Adrenal gland (tissue), 12 donors: ENCODE data around the gene UCK1. TPM values are rescaled to one million over a fixed set of nuclear protein-coding genes. Genes with fewer than 3 reads are reported as not detected.
A peak's percentile ranks its signal among the peaks of the same experiment; 100 is the strongest.
"Not testable (repeated sequence)": the region's sequence is repeated elsewhere in the genome, so short reads cannot be mapped to it uniquely, and the experiment has no call there.

Experiments used
- DNase-seq, 7 donors: peaks; one replicate each; pipeline ENCODE4 v3.0.0-alpha.2; 2019 to 2020
- H3K27ac ChIP-seq, 5 donors: fragments of 200-600 bp; sonication (generic) in 4 of 5; 1 replicate in 3 of 5; 2 replicates in 2 of 5; pipeline versions ENCODE4 v1.5.1 to v1.8.0; 2016 to 2020; ENCODE audit warnings: mild to moderate bottlenecking in 1 of 5
- H3K27me3 ChIP-seq: fragments of 200-600 bp; 2 replicates; pipeline ENCODE4 v1.8.0; 2021
- H3K36me3 ChIP-seq, 2 donors: fragments of 200-600 bp; replicated peaks in 1 of 2; 1 replicate in 1 of 2; 2 replicates in 1 of 2; pipeline versions ENCODE4 v1.5.1 to v1.8.0; 2018 to 2022
- H3K4me1 ChIP-seq, 2 donors: fragments of 200-600 bp; replicated peaks in 1 of 2; 1 replicate in 1 of 2; 2 replicates in 1 of 2; pipeline versions ENCODE4 v1.5.1 to v1.8.0; 2018 to 2021
- H3K4me3 ChIP-seq, 4 donors: fragments of 200-600 bp; sonication (generic) in 3 of 4; one replicate each; pipeline ENCODE4 v1.5.1; 2016 to 2018
- H3K9me3 ChIP-seq, 3 donors: fragments of 200-600 bp; sonication (generic) in 1 of 3; replicated peaks in 1 of 3; 1 replicate in 2 of 3; 2 replicates in 1 of 3; pipeline versions ENCODE4 v1.5.1 to v1.8.0; 2016 to 2021
- POLR2A ChIP-seq, 2 donors: fragments of 450-650 bp; IDR thresholded peaks; one replicate each; pipeline ENCODE4 v1.6.1; 2017; ENCODE audit warnings: antibody characterized with exemption in 2 of 2, mild to moderate bottlenecking in 2 of 2, moderate library complexity in 1 of 2
- WGBS, 4 donors: extraction: QIAGEN DNeasy Blood & Tissue Kit in 2 of 4; methylation state at CpG; one replicate each; pipeline versions ENCODE4 v1.1.5 to v1.1.7; 2013 to 2017; 5-methylcytosine and 5-hydroxymethylcytosine counted together
- intact Hi-C, 2 donors: fragments of 100-400 bp; cut with DNase I; formaldehyde crosslinking; loops; one replicate each; pipeline versions ENCODE4 v1.14.1 to v1.15.0; 2022 to 2023
- polyA plus RNA-seq, 3 donors: library from polyadenylated mRNA; stranded (reverse); fragments of 200-250 nt in 2 of 3; fragments of 350-450 nt in 1 of 3; fragmentation: Illumina TruSeq in 1 of 3; extraction: RNeasy Lipid Tissue Mini Kit (QIAGEN cat#74804) in 1 of 3; gene quantifications; one replicate each; pipeline ENCODE4 v1.2.3, GENCODE V29; 2013 to 2014
- total RNA-seq, 9 donors: library from RNA; depleted of rRNA in 4 of 9; stranded (reverse); fragments of >200 nt in 4 of 9; fragments of 120-200 nt in 1 of 9; fragmentation: NEBNext Ultra II Directional in 1 of 9; extraction: Animal tissue kit (Norgen Biotek cat#: 25700) in 1 of 9; gene quantifications; one replicate each; pipeline versions ENCODE4 v1.1.0 to v1.2.4, GENCODE V29; 2013 to 2023
- TF ChIP-seq, protein P1 (sequence below), 6 experiments: fragments of 450-650 bp in 4 of 6; fragments of 200-600 bp in 2 of 6; sonication (generic) in 1 of 6; IDR thresholded peaks; 1 replicate in 5 of 6; 2 replicates in 1 of 6; pipeline versions ENCODE4 v1.5.1 to v1.8.0; 2016 to 2021; ENCODE audit warnings: antibody characterized with exemption in 6 of 6, mild to moderate bottlenecking in 2 of 6, moderate library complexity in 1 of 6
- donor health status: healthy with polysubstance abuse.
- donor health status: Bipolar disorder and iron deficiency.
- donor health status: DM: yes; HTN: yes; CAD: no.
- donor health status: DM: no; HTN: no; CAD: no.
- donor health status: DM: no; HTN: no; CAD: no.
- donor health status: DM: yes; HTN: yes; CAD: no.

UCK1 gene
- total and polyA plus RNA-seq, 12 donors = 17.9 to 97.0 (median 34.7) TPM

DNA sequence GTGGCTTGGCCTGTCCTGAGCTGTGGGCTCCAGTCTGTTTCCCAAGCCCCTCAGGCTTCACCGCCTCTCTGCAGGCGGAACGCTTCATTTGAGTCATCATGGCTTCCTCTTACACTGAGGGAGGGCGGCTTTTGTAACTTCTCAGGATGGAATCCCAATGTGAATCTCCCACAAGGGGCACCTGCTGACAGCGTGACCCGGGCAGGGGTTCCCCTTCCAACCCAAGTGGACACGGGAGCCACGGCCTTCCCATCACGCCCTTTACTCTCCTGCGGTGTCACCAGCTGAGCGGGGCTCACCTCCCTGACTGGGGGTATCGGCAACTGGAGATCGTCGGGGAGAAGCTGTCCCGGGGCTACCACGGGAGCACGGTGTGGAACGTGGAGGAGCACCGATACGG lies 12.5 kb downstream of the UCK1 start:
- intact Hi-C loops = no loop called here
- 95 to 98% (median 96%) methylated on average over 20 of the region's 20 CpGs for WGBS, 4 donors
- no peak for DNase-seq
- peaks cover 0 to 74% of the 10 kb centered on the region in 2 donors for H3K36me3 ChIP-seq
- no peaks in the 10 kb centered on the region for H3K9me3 ChIP-seq
- H3K27ac ChIP-seq = no peak overlapping the region
- H3K4me3 ChIP-seq = no peak overlapping the region
- H3K27me3 ChIP-seq = no peaks in the 10 kb centered on the region
- TF ChIP-seq, protein P1, sequence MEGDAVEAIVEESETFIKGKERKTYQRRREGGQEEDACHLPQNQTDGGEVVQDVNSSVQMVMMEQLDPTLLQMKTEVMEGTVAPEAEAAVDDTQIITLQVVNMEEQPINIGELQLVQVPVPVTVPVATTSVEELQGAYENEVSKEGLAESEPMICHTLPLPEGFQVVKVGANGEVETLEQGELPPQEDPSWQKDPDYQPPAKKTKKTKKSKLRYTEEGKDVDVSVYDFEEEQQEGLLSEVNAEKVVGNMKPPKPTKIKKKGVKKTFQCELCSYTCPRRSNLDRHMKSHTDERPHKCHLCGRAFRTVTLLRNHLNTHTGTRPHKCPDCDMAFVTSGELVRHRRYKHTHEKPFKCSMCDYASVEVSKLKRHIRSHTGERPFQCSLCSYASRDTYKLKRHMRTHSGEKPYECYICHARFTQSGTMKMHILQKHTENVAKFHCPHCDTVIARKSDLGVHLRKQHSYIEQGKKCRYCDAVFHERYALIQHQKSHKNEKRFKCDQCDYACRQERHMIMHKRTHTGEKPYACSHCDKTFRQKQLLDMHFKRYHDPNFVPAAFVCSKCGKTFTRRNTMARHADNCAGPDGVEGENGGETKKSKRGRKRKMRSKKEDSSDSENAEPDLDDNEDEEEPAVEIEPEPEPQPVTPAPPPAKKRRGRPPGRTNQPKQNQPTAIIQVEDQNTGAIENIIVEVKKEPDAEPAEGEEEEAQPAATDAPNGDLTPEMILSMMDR (IDR thresholded peaks at IDR 0.05) = no peak
- no peak for TF ChIP-seq POLR2A (IDR thresholded peaks at IDR 0.05)
- H3K4me1 ChIP-seq = no peaks in the 10 kb centered on the region

DNA sequence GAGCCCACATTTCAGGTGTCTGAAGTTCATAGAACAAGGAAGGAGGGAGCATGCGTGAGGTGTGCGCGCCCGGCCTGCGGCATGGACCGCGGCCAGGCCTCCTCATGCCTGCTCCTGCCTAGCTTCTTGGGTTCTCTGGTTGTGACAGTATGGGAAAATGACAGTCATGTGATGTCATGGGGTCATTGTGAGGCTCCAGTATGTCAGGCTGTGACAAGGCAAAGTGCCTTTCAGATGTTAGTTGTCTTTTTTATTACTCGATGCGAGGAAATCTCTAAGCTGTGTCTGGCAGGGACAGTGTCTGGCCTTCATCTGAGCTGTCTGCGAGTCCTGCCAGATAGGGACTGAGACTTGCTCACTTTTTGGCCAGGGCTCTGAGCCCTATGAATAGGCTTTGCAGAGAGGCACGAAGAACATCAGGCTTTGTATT lies 13.3 kb downstream of the UCK1 start:
- DNase-seq = peak in 5 of 7 donors; percentile 55 to 70 (median 62)
- no peak for TF ChIP-seq POLR2A (IDR thresholded peaks at IDR 0.05)
- TF ChIP-seq, protein P1 (IDR thresholded peaks at IDR 0.05) = no peak
- WGBS, 4 donors = 60 to 94% (median 77%) methylated on average over 4 to 11 of the region's 11 CpGs
- H3K4me1 ChIP-seq = no peaks in the 10 kb centered on the region
- no peak overlapping the region for H3K4me3 ChIP-seq
- no peaks in the 10 kb centered on the region for H3K9me3 ChIP-seq
- intact Hi-C loops = no loop called here
- H3K27ac ChIP-seq = peak overlapping the region in 1 of 5 donors; percentile 0
- H3K27me3 ChIP-seq = no peaks in the 10 kb centered on the region
- H3K36me3 ChIP-seq = peaks cover 0 to 74% of the 10 kb centered on the region in 2 donors

DNA sequence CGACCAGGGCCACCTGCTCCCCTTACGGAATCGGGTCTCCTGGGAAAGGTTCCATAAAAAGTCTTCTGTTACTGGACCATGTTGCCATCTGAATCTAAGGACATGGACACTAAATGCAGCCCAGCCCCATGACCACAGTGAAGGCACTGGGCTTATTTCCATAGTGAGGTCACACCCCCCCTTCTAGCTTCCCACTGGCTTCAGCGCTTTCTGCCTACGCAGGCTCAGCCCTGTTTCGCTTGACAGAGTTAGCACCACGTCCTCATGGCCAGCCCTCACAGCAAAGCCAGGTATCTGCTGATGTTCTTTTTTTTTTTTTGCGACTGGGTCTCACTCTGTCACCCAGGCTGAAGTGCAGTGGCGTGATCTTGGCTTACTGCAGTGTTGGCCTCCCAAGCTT lies 14.1 kb downstream of the UCK1 start:
- WGBS, 4 donors = 93 to 98% (median 95%) methylated on average over 8 to 9 of the region's 9 CpGs

DNA sequence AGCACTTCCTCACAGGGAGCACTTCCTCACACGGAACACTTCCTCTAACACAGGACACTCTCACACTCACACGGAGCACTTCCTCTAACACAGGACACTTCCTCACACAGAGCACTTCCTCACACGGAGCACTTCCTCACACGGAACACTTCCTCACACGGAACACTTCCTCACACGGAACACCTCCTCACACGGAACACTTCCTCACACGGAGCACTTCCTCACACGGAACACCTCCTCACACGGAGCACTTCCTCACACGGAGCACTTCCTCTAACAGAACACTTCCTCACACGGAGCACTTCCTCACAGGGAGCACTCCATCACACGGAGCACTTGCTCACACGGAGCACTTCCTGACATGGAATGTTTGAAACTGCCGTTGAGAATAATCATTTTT lies 15.0 kb downstream of the UCK1 start:
- Histone ChIP-seq H3K36me3 (peaks cover 0 to 70% of the 10 kb centered on the region in 2 donors), H3K4me3 (no peak overlapping the region), H3K4me1 (no peaks in the 10 kb centered on the region), H3K27ac (no peak overlapping the region), H3K9me3 (no peaks in the 10 kb centered on the region), H3K27me3 (no peaks in the 10 kb centered on the region)
- no peak for DNase-seq
- intact Hi-C loops = no loop called here
- 73 to 81% (median 76%) methylated on average over 13 to 15 of the region's 15 CpGs for WGBS, 4 donors
- TF ChIP-seq, protein P1 (IDR thresholded peaks at IDR 0.05) = no peak
- TF ChIP-seq POLR2A (IDR thresholded peaks at IDR 0.05) = no peak

More for the DNA sequence above, 14.1 kb downstream of the UCK1 start:
- Histone ChIP-seq H3K27ac (no peak overlapping the region), H3K4me3 (no peak overlapping the region), H3K27me3 (no peaks in the 10 kb centered on the region), H3K9me3 (no peaks in the 10 kb centered on the region), H3K36me3 (peaks cover 0 to 70% of the 10 kb centered on the region in 2 donors), H3K4me1 (no peaks in the 10 kb centered on the region)
- intact Hi-C loops = no loop called here
- DNase-seq = no peak
- TF ChIP-seq, protein P1 (IDR thresholded peaks at IDR 0.05) = no peak
- TF ChIP-seq POLR2A (IDR thresholded peaks at IDR 0.05) = no peak

DNA sequence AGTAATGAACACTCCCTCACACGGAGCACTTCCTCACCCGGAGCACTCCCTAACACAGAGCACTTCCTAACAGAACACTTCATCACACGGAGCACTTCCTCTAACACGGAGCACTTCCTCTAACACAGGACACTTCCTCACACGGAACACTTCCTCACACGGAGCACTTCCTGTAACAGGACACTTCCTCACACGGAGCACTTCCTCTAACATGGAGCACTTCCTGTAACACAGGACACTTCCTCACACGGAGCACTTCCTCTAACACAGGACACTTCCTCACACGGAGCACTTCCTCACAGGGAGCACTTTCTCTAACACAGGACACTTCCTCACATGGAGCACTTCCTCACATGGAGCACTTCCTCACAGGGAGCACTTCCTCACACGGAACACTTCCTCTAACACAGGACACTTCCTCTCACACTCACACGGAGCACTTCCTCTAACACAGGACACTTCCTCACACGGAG lies 15.5 kb downstream of the UCK1 start:
- DNase-seq = not testable (repeated sequence)
- WGBS, 4 donors = 66 to 80% (median 70%) methylated on average over 7 to 12 of the region's 12 CpGs

More for the DNA sequence above, 15.5 kb downstream of the UCK1 start:
- H3K27ac ChIP-seq, H3K4me3 ChIP-seq, H3K27me3 ChIP-seq, H3K4me1 ChIP-seq, intact Hi-C loops, H3K9me3 ChIP-seq: not testable (repeated sequence)
- peaks cover 0 to 72% of the 10 kb centered on the region in 2 donors for H3K36me3 ChIP-seq
